GM18498 (cell line): ENCODE measurements around the gene THOC7.

Experiments used
- ATAC-seq: cut with Tn5 transposase; IDR thresholded peaks from one replicate; pipeline ENCODE4 v1.9.1; 2021; ENCODE audit warnings: mild to moderate bottlenecking, moderate library complexity; ENCODE audit not compliant: unreplicated experiment

The THOC7 gene

DNA sequence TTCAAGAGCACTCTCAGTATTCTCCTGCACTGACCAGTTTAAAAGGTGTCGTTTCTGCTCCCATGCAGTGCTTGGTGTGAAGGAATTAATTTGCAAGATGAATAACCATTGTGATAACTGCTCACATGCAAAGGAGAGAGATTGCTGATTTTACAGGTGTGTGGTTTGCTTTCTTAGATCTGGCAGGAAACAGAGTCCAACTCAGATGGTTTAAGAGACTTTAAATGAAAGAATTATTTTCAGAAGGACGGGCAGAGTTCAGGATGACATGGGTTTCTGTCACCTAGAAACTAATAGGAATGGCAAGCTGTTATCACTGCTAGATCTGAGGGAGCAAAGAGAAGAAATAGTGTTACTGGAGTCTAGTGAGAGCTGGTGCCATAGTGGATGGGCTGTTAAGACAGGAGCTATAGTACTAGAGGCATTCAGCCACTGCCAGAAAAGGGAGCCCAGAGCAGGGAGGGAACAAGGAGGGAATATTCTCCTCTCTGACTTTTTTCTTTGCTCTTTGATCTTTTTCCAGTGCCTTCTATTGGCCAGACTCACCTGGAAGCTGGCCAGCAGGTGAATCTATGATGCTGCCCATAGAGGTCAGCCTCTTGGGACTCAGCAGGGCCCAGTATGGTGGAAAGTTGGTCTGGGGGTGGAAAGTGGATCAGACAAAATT is 14.9 kb upstream of the THOC7 start:
- ATAC-seq = no peak

DNA sequence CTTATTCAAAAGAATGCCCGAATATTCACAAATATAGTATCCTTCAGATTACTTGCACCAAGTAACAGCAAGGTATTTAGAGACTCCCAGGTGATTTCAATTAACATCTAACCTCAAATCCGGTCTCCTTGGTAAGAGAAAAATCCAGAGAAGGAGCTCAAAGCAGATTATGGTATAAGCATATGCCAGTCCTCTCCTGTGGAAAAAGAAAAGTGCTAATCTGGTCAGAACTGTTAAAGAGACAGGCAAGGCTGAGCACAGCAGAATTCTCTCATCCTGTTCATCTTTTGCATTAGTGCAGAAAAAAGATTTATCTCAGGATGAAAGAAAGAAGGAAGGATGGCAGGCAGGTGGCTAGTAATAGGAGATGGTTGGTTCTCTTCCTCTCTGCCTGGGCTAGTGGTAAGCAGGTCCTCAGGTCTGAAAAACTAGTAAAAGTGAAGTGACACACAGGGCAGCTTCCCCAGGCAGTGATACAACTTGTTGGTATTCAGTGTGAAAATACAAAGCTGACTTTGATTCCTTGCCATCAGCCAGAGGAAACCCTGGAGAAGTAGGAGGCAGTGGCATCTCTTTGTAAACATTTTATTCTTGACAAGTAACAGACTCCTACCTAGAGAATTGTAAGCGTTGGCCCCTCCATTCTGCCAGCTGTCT is 14.3 kb upstream of the THOC7 start:
- no peak for ATAC-seq

DNA sequence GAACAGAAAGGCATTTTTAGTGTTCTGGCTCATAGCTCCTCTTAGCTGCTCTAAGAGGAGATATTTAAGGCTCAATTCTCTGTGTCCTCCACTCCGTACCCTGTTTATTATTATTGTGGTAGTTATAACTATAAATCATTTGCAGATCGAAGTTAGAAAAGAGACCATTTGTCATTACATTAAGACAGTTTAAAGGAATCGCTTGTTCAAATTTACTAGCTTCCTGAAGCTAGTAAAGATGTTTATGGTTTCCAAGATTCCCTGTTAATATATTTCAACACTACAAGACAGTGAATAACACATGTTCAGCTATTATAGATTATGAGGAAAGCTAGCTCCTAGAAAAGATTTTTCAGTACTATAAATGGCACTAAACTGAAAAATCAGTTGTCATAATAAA is 12.7 kb upstream of the THOC7 start:
- ATAC-seq = no peak

DNA sequence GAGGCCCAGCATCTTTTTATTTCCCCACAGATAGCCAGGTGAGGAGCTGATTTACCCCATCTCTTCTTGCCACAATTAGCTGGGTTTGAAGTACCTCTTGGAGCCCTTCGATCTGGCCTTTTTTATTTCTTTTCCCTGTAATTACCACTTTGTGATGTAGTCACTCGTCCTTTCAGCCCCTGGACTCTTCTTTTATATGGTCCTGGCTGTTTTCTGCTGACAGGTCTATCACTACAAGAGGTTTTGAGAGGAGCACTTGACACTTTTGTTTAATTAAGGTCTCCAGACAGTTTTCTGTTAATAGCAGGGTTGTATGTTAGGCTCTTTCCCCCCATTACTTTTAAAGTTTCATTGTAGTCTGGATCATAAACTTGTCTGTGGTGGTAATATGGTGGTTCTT is 11.9 kb upstream of the THOC7 start:
- no peak for ATAC-seq

DNA sequence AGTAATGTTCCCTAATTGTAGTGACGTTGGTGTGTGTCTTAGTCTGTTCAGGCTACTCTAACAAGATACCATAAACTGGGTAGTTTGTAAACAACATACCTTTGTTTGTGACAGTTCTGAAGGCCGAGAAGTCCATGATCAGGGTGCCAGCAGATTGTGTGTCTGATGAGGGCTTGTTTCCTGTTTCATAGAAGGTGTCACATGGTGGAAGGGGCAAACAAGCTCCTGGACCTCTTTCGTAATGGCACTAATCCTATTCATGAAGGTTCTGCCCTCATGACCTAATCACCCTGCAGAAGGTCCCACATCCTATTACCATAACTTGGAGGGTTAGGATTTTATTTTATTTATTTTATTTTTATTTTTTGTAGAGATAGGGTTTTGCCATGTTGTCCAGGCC is 11.2 kb upstream of the THOC7 start:
- no peak for ATAC-seq

DNA sequence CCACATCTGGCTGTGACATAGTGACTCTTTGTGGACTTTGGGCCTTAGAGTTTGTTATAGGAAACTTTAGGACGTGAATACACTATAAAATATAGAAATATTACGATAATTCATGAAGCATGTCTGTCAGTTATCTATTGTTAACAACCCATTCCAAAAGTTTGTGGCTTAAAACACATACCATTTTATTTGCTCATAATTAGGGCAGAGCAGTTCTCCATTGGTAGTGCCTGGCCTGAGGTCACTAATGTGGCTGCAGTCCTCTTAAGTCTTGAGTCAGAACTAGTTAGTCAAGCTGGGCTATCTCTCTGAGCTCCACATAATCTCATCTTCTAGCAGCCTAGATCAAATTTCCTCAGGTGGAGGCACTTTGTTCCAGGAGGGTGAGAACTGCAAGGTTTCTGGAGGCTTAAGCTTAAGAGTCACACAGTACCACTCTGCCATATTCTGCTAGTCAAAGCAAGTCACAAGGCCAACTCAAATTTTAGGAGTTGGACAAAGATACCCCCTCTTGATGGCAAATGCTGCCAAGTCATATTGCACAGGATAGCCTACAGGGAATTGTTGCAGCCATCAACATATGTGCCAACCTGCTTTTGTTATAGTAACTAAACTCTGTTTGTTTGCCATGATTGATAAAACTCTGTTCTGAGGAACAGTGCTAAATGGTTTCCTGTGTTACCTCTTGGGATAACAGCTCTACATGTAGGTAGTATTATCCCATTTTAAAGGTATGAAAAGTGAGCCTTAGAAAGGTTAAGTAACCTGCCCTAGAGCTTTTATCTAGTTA is 8.7 kb upstream of the THOC7 start:
- ATAC-seq = no peak

DNA sequence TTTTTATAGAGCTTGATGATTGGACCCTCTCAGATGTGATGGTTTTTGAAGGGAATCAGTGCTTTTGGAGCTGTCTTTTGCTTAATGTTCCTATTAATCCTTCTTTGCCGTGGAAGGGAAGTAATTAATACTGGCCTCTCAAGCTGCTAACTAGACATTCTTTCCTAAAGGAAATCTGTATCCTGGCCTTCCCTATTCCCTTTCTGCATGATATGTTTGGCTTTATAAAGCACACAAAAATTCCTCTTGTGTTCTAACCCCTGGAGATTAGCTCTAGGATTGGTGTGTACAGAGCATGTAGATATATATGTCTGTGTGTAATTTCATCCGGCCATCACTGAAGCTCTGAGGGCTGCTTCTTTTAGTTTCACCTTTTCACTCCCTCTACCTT is 7.0 kb upstream of the THOC7 start:
- ATAC-seq = no peak

DNA sequence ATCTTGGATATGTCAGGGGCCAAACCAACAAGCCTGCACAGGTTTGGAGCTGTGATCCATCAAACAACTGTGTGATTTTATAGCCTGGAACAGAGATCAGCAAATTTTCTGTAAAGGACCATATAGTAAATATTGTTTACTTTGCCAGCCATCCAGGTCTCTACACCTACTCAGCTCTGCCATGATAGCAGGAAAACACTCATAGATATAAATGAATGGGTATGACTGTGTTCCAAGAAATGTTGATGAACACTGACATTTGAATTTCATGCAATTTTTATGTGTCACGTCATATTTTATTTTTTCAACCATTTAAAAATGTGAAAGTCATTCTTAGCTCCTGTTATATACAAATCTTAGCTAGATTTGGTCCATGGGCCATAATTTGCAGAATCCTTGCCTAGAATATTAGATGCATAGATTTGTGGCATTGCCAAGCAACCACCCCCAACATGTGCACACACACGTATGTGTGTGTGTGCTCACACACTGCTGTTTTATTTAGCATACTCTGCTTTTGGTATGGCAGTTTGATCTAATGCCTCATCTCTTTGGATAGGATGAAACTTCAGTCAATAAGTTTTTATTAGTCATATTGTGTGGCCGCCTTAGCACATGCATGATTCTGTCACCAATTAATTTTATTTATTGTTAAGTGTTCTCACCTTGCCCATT is 6.5 kb upstream of the THOC7 start:
- no peak for ATAC-seq

DNA sequence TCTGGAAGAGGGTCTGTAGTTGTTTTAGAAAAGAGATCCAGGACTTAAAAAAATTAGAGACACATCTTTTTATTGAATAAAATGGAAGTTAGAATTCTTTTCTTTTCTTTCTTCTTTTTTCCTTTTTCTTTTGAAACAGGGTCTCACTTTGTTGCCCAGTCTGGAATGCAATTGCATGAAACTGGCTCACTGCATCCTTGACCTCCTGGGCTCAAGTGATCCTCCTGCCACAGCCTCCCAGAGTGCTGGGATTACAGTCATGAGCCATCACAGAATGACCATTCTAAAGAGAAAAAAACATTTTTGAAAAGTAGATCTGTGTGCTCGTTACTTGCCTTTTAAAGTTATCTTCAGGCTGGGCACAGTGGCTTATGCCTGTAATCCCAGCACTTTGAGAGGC is 3.6 kb upstream of the THOC7 start:
- ATAC-seq = no peak

DNA sequence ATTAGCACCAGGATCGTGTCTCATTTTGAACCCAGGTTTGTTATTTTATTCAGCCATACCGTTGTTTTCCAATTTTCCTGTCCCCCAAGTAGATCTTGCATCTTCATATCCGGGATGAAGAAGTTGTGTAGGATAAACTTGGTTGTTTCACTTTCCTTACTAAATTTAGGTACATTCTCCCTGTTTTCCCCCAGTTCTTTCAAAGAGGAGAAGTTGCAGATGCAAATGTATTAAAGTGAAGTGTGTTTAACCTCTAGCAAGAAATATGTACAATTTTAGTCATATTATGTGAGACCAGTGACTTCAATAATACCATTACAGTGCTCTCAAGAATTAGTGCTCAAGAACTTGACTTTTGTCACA is 1.3 kb upstream of the THOC7 start:
- ATAC-seq = no peak

DNA sequence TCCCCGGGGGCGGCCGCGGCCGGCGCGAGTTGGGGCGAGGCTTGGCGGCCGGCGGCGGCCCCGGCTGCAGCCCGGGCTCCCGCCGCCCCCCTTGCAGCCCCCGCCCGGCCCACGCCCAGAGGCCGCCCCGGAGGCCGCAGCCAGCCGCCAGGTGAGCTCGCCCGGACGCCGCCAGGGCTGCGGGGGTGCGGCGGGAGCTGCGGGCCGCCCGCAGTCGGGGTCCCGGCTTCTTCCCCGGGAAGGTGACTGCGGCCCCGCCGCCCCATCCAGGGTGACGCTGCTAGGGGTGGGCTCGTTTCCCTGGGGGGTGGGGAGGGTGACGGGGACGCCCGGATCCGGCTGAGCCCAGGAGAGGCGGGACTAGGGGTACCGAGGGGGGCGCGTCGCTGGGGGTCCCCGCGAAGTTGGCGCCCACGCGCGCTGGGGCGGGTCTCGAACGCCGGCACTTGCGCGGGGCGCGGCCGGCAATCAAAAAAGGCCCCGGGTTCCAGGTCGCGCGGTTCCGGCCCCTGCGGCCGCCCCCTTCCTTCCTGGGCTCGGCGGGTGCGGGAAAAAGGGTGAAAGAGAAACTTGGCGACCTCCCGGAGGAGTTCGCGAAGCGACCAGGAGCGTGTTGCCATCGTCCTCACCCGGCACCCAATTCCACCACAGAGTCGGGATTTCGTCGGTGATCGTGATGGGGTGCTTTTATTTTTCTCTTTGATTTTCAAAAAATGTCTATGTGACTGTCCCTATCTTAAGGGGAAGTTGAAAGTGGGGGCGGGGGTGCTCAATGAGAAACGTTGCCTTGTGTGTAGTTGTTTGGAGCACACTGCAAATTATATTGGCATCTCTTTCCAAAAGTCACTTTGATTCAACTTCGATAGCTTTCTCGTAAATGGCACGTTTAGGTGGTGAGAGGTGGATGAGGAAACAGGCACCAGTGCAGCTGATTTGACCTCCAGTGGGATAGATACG is 681 bp upstream of the THOC7 start:
- peak; percentile 66 for ATAC-seq

DNA sequence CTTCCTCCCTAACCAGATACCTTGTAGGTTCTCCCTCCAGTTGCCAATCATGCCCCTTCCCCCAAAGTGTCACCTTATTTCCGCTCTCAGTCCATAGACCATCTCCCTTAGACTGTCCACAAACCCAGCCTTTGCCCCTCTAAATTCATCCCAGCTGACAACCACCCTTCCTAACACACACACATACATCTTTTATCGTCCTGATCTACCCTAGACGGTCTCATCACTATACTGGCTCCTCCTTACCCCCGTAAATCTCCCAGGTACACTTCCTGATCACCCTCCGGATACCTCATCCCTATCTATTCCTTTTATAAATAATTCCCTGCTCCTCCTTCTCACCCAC is 828 bp downstream of the THOC7 start:
- ATAC-seq = no peak

DNA sequence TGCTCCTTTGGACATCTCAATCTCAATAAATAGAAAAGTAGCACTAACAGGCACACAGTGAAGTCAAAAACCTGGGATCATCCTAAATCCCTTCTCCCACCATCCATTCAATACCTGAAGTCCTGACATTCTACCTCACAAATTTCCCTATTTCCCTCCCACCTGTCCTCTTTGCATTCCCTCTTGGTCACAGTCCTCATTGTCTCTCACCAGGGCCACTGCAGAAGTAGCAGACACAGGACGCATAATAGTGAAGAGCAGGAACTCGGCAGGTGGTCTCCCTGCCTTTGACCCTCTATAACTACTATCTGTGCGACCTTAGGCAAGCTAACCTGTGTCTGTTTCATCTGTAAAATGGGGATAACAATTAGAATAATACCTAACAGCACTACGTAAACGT is 2.3 kb downstream of the THOC7 start:
- no peak for ATAC-seq

DNA sequence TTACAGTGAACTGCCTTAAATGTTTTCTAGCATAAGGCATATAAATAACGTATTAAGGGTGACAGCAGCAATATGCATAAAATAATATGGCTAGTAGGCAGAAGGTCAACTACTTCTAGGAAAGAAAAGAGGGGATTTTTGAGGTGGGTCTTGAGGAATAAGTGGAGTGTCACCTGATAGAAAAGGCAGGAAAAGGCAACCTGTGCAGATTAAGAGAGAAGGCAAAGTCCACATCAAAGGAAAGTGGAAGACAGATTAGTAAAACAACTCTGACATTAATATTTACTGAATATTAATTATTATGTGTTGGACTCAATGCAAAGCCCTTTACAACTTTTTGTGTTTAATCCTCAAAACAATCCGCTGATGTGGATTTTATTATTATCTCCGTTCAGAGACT is 2.8 kb downstream of the THOC7 start:
- no peak for ATAC-seq

DNA sequence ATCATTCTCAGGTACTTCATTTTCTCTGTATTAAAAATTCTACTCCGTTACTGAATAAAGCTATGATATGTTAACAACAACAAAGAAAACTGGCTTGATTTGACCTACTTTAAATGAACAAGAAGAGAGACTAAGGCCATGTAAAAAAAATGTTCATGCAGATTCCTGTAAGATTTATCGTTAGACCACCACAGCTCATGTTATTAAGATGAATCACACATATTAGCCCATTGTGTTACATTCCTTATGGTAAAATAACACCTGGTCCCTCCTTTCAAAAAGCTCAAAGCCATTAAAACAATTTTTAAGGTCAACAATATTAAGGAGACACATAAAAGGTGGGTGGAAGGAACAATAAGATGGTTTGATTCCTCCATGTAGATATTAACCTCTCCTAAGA is 6.3 kb downstream of the THOC7 start:
- no peak for ATAC-seq

DNA sequence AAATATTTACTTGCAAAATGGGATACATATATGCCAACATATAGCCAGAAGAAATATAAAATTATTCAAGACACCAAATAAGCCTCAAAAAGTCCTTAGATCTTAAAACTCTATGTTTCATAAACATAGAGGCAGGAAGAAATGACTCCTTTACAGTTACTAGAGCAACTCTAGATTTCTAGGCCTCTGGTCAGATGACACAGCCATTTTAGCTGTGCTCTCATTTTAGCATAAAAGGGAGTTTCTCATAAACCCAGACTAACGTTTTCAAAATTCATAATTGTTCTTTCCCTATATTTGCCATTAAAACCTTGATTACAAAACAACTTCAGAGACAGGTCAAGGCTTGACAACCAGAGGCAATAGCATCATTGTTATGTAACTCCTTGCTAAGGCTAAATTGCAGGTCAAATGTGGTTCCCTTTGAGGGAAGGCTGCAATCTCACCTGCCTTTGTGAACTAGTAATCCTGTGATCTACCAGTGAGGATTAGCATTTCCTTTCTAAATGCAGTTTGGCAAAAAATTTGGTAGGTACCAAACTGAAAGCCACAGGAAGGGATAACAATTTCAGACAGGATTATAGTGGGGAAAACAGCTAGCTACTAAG is 8.2 kb downstream of the THOC7 start:
- ATAC-seq = no peak

DNA sequence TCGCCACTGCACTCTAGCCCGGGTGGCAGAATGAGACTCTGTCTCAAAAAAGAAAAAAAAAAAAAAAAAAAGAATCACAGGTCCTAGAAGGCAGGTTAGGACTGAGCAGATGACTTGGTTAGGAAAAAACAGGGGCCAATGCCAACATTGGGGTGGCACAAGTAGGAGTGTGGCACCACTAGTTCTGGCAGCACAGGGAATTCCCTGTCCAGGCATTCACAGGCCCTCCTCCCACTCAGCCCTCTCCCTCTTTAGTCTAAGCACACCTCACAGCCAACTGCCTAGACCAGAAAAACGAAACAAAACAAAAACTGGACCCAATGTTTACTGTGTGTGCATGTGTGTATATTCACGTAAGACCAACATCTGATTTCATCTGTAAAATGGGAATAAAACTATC is 10.5 kb downstream of the THOC7 start:
- ATAC-seq = no peak

DNA sequence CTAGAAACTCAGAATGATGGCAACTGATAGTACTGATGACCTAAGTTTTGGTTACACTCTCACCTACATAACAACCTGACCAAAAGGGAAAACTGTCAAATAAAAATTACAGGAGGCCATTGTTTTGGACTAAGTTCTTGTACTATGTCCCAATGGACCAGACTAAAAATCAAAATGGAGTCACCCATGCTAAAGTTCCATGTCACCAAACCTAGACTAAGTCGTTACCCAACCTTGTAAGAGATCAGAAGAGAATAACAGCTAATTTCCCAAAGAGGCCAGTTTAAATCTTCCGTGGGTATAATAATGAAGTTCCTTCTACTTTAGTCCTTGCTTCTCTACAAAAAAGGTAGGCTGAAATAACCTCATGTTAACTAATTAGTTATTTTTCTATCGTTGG is 12.3 kb downstream of the THOC7 start:
- no peak for ATAC-seq

DNA sequence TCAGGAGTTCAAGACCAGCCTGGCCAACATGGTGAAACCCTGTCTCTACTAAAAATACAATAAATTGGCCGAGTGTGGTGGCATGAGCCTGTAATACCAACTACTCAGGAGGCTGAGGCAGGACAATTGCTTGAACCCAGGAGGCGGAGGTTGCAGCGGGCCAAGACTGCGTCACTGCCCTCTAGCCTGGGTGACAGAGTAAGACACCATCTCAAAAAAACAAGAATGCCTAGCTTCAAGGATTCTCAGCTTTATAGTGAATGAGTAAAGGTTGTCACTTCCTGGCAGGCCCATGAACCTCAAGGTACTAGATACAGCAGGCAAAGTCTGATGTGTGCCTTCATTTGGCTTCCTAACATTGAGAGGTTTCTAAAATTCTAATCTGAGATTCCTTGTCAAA is 14.4 kb downstream of the THOC7 start:
- ATAC-seq = no peak

DNA sequence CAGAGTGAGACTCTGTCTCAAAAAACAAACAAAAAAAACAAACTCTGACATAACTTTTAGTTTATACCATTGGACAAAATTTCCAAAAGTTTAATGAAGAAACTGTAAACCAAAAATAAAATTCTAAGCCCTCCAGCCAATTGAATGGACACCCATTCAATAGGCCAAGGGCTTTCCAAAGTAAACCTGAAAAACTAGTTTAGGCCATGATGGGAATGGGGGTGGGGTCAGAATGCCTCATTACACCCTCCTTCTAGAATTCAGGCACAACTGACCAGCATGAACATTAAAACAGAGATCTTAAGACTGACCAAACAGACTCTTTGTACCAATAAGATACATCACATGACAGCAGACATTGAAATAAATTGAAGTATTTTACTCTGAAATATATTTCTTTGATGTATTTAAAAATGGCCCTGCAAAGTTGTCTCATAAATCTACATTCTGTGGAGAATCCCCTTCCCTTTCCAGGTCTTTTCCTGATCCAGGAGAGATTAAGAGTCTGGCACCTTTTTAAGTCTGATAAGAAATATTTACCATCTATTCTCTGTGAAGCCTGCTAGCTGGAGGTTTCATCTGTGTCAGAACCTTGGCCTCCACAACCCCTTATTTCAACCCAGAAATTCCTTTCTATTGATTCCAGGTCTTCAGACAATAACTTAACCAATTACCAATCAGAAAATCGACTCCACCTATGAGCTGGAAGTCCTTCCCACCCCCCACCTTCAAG is 15.7 kb downstream of the THOC7 start:
- ATAC-seq = no peak
